Left lobe of liver (tissue), 2 donors: Measurements from ENCODE around the gene PHF19. TPM values are rescaled to one million over a fixed set of nuclear protein-coding genes. Genes with fewer than 3 reads are reported as not detected.

ENCODE experiments used
- ATAC-seq: fragments of 200-7000 bp; cut with Tn5 transposase; one replicate; pipeline ENCODE4 v1.9.1; 2020; ENCODE audit warnings: mild to moderate bottlenecking, moderate library complexity
- DNase-seq: peaks from one replicate; pipeline ENCODE4 v3.0.0-alpha.2; 2020; ENCODE audit warnings: low spot score
- total RNA-seq: library from RNA; stranded (reverse); gene quantifications from one replicate; pipeline ENCODE4 v1.2.1, GENCODE V29; 2021
- donor health status: DM: no; HTN: no; CAD: no; lungs with moderate emphysema.
- donor health status: DM: no; HTN: yes; CAD: no.

The PHF19 gene
- total RNA-seq, 1 donor from 2014 or later, result 2.4 TPM

DNA sequence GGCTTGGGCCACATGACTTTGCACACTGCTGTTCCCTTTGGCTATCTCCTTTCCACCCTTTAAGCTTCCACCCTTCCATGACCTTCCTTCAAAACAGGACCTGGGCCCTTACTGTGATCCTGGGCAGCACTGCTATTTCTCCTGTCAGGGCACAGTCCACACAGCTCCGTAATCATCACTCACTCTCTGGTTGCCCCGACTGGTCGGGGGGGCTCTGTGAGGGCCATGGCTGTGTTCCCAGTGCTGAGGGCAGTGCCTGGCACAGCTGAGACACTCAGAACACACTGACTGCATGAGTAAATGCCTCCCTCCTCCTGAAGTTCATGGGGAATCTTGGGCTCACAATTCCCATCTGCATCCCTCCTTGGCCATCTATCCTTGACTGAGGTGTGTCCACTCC, 37.4 kb upstream of the PHF19 start:
- DNase-seq (no peak), ATAC-seq (no peak)

DNA sequence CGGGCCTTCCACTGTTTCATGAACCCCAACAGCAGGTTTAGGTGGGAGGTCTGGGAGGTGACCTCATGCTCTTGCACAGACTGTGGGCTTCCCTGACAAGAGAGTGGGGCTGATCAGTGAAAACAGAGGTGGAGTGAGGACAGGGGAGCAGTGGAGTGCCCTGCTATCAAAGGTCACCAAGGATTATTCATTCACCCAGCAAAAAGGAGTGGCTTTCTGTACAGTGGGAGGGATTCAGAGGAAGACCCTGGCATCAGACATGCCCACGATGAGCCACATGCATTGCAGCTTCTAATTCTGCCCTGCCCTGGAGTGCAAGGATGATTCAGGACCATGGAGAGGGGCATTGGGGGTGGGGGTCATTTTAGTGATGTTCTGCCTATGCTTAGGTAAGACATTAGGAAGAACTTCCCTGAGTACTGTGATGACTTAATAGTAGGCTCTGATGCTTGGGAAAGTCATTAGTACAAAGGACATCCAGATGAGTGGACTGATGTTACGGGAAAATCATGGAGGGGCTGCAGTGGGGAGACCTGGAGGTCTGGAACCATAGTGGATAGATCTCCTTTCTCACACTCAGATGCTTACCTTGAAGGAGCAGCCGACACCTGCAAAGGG, 36.8 kb upstream of the PHF19 start:
- ATAC-seq (peak; percentile 32), DNase-seq (no peak)

DNA sequence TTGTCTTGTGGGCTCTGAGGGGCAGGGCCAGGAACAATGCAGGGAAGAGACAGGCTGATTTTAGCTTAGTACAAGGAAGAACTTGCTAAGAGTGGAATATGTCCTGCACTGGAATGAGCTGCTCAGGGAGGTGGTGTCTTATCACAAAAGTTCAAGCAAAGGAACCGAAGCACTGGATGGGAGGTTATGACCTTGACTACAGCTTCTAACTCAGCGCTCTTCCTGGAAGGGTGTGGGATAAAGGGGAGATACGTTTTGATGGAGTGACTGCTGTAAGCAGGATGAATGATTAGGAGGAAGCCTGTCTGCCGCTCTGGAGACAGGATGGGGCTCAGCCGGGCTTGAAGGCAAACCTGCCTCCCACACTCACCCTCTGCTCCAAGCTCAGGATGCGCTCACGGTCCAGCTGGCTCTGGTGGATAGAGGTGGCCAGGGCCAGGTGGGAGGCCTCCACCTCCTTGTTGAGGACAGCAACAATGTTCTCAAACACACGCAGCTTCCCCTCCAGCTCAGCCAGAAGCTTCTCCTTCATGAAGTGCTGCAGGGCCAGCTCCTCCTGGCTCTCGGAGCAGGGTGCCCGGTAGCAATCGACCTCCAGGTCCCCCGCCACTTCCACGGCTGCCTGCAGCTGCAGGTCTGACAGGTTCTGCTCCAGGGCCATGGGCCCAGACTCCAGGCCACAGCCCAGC, 36.1 kb upstream of the PHF19 start:
- DNase-seq (no peak), ATAC-seq (no peak)

DNA sequence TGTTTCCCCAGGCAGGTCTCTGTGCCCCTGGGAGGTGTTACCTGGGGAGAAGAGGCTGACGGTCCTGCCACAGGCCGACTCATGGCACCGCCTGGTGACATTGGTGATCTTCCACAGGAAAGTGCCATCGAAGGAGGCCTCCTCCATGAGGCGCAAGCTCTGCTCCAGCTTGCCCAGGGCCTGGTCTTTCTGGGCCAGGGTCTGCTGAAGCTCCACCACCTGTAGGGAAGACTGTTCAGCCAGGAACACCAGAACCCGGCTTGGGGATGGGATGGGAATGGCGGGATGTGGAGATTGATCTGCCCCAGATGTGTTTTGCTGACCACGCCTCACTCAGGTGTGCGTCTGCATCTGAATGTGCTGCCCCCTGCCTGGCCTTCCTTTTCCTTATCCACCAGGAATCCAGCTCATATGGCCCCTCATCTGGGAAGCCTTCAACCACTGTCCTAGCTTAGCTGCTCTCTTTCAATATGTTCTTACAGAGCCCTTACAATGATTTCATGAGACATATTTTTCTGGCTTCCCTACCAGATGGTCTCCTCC, 34.4 kb upstream of the PHF19 start:
- DNase-seq (no peak), ATAC-seq (no peak)

DNA sequence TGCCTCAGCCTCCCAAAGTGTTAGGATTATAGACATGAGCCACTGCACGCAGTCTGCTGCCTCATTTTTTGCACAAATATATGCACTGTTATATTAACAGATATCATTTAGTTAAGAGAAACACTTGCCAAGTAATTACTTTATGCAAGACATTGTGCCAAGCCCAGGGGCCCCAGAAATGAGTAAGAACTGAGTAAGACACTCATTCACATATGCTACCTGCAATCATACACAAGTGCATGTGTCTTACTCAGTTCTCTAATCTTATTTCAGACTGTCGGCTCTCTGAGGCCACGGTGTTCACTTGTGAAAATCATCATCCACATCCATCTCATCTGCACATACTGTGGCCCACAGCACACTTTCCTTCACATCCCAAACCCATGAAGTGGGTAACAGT, 33.7 kb upstream of the PHF19 start:
- ATAC-seq, result no peak
- no peak for DNase-seq

DNA sequence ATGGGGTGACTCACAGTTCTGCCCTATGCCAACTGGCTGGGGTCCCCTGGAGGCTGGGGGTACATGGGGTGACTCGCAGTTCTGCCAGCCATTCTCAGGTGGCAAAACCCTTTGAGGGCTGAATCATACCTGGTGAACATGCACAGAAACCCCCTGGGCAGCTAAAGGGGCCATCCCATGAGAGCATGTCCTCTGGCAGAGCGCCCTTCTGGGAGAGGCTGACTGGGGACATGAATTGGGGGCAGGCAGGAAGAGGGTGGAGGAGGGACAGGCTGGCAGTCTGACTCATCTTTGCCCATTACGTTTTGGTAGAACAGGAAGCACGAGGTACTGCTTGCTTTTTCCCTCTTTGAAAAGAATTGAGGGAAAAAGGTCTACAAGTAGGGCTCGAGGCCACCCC, 32.9 kb upstream of the PHF19 start:
- DNase-seq (no peak), ATAC-seq (no peak)

DNA sequence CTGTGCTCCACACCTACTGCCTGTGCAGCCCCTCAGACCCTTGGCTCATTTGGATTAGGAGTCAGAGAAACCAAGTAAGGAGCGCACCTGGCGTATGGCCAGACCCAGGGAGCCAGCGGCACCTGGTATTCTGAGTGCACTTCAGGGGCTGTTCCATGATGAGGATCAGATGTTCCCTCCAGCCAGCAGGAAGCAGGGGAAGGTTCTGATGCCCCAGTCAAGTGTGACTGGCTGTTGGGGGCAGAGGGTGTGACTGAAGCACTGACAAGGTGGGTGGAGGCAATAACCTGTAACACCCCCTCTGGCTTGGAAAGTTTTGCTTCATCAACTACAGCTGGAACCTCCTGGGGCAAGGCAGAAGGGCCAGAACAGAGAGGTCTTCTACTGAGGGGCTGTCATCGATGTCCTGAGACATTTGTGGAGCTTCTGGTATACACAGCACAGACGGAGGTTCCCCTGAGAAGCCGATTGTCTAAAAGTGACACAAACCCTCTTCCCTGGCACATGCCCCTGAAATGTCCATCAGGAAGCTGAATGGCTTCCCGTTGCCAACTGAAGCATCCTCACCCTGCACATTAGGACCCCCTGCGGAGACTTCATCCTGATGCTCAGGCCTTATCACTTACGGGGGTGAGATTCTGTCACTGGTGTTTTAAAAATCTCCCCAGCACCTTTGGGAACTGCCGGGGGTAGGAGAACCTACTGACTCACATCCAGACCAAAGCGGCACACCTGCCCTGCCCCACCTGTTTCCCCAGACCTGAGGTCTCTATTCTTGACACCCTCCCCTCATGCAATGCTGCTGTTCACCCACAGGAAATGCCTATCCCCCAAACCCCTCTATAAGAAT, 28.6 kb upstream of the PHF19 start:
- ATAC-seq, result no peak
- no peak for DNase-seq

DNA sequence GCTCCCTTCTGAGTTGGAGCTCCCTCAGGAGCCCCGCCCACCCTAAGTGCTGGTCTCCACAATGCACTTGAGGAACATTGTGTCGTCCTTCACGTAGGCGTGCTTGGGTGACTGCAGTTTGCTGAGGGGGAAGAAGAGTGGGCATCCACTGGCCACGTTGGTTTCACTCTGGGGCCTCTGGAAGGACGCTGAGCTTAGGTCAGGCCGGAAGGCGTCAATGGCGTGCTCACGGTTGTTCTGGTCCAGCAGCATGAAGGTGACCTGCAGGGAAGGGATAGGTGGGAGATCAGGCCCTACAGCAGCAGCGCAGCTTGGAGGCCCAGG, 28.0 kb upstream of the PHF19 start:
- ATAC-seq (no peak), DNase-seq (no peak)

DNA sequence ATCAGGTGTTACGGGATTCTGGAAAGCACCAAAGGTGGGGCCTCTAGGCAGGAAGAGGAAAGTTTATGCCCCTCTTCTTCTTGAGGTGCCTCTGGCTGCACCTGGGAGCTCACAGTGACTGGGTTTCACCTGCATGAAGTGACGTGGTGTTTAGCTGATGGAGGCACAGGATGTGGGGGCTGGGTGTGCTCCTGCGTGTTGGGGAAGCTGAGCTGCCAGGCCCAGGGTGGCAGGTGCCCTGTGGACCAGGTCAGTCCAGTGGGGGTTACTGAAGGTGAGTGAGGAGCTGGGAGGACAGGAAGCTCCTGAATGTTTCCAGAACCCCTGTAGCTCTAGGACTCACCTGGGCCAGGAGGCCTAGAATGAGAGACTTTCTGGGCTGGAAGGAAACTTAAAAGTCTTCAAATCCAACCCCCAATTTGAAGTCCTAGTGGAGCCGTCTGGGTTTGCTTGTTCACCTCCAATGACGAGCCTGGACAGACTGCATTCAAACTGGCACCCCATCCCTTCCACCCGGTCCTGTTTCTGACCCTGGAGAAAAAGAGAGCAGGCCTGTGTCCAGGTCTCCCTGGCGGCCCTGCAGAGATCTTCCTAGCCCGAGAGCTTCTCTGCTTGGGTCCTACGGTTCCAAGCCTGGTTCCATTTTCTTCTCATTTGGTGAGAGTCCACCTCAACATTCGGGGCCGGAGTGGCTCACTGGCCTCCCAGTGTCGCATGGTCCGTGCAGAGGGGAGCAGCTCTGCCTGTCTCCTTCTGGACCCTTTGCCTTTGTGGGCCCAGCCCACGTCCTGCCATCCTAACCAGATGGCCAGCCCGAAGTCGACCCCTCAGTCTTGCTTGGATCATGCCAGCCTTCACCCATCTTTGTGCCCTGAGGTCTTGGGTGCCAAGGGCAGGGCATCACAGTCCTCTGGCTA, 27.3 kb upstream of the PHF19 start:
- ATAC-seq (no peak), DNase-seq (no peak)

DNA sequence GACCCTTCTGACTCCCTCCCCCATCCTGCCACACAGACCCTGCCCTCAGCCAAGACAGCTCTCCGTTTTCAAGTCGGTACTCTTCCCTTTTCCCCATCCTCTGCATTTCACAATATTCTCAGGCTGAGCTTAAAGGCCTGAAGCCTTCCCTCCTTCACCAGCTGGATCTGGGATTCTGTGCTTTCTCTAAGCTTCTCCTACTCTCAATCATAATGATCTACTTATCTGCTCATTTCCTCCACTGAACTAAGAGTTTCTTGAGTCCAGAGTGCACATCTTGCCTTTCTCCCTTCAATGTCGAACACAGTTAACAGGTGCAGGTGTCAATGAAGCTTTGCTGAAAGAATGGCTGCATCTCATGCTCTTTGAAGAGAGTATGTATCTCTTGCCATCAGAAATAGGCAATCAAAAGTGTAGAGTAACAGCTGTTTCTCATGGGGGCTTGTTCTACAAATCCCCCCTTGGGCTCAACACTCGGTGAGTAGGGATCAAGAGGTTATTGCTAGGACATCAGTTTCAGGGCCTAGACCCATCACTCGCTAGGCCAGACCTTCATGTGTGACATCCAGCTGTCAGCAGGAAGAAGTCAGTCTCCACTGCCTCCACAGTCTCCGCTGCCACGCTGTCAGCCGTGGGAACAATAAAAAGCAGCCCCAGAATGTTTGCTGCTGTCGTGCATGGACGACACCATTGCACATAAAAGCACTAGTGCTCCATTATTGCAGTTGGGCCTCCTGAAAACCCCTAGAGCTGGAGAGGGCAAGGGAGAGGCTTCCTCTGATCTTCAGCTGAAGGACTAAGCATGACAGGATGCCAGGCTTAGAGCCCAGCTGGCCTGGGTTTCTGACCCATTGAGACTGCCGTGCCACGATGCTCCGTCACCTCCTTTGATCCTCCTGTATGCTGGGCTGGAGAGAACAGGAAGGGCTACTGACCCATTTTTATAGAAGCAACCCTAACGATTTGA, 25.9 kb upstream of the PHF19 start:
- DNase-seq (no peak), ATAC-seq (no peak)

DNA sequence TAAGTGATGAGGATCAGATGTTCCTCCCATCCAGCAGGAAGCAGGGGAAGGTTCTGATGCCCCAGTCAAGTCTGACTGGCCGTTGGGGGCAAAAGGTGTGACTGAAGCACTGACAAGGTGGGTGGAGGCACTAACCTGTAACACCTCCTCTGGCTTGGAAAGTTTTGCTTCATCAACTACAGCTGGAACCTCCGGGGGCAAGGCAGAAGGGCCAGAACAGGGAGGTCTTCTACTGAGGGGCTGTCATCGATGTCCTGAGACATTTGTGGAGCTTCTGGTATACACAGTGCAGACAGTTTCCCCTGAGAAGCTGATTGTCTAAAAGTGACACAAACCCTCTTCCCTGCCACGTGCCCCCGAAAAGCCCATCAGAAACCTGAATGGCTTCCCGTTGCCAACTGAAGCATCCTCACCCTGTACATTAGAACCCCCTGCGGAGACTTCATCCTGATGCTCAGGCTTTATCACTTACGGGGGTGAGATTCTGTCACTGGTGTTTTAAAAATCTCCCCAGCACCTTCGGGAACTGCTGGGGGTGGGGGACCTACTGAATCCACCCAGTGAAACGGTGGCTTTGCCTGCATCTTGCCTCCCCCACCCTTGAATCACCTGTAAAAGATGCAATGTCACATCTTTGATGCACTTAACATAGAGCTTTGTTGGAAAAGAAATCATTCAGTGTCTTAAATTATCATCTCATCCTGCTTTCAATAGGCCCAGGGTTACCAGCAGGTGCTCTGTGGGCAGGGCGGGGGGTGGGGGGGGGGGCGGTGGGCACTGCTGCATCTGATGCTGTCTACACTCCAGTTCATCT, 25.0 kb upstream of the PHF19 start:
- ATAC-seq, result no peak

DNA sequence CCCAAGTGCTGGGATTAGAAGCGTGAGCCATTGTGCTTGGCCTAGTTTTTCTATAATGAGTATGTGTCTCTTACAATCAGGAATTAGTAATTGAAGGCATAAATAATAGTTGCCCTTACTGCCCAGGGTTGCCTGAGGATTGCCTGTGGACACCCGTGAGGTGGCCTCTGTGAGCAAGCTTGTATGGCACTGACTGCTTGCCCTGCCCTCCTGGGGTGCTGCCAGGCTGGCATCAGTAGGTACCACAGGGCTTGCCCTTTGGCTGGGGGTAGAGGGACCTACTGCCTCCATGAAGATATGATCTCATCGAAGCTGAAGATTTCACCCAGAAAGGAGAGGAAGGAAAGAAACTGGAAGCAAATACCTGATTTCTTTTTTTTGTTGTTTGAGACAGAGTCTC, 23.8 kb upstream of the PHF19 start:
- peak; percentile 38 for ATAC-seq
- DNase-seq, result no peak

More for the DNA sequence above, 25.0 kb upstream of the PHF19 start:
- no peak for DNase-seq

DNA sequence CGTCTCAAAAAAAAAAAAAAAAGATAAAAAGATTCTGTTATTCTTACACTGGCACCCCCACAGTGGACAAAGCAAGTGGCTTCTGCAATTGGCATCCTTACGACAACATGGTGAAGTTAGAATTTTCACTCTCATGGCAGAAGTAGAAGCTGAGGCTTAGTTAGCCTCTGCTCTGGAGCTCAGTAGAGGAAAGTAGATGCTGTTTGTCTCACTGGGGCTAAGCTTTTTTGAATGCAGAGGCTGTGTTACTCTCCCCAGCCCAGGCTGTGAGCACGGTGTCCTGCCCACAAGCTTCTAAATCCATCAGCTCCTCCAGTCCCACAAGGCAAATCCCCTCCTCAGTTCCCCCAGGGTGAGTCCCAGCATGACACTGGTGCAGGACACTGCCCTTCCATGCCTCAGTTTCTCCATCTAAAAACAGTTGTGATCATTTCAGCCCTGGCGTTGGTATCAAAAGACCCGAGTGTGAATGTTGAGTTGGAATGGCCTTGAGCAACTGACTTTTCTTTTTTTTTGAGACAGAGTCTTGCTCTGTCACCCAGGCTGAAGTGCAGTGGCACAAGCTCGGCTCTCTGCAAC, 22.6 kb upstream of the PHF19 start:
- no peak for DNase-seq
- no peak for ATAC-seq

DNA sequence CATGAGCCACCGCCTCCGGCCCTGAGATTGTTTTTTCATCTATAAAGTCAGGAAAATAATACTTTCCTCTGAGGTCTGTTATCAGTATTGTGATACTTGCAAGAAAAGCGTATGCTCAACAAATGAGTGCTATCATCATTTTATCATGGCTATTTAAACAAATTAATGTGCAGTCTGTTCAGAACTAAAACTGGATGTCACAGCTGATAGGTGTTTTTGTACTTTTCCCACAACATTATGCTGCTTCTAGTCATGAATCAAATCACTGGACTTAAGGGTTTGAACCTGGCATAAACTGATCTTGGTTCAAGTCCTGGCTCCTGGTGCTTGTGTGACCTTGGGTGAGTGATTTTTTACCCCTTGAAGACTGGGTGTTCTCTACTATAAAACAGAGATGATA, 21.4 kb upstream of the PHF19 start:
- ATAC-seq (no peak), DNase-seq (no peak)

DNA sequence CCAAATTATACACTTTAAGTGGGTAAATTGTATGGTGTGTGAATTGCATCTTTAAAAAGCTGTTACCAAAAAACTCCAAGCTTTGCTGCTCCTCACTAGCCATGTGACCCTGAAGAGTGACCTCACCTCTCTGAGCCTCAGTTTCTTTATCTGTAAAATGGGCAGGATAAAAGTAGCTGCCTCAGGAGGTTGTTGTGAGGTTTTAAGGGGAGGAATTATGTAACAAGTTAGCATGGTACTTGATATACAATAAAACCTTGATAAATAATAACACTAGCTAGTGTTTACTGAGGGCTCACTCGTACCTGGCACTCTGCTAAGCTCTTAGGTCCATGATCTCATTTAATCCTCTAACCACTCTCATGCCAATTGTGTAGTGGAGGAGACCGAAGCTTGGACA, 19.0 kb upstream of the PHF19 start:
- no peak for DNase-seq
- ATAC-seq, result no peak

DNA sequence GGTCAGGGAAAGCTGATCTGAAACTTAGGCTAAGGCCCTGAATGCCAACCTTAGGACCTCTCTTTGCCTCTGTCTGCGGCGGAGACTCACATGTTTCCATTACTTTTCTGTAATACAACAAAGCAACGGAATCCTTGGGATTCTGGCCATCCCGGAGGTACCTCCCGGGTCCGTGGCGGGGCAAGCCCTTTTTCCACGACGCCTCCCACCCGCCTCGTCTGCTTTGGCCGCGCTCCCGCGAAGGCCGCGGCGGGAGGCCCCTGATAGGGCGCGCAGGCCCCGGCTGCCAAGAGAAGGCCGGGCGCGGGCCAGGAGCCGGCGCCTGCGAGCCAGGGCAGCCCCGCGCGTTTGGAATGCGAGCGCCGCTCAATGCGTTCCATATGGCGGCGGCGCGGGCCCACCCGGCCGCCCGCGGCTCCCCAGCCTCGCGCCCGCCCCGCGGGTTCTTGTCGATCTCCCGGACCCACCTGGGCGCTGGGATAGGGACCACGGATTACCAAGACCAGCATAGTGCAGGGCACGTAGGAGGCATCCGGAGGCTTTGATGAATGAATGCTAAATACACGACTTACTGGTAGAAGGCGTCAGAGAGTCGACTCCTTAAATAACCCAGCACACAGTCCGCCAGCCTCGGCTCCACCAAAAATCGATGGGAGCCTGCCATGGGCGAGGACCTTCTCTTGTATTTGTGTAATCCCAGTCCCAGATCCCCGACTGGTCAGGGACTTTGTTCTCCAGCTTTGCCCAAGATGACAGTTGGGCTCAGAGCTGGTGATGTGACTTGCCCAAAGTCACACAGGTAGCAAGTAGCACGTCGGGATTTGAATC, 17.5 kb upstream of the PHF19 start:
- DNase-seq (no peak), ATAC-seq (peak; percentile 63)

DNA sequence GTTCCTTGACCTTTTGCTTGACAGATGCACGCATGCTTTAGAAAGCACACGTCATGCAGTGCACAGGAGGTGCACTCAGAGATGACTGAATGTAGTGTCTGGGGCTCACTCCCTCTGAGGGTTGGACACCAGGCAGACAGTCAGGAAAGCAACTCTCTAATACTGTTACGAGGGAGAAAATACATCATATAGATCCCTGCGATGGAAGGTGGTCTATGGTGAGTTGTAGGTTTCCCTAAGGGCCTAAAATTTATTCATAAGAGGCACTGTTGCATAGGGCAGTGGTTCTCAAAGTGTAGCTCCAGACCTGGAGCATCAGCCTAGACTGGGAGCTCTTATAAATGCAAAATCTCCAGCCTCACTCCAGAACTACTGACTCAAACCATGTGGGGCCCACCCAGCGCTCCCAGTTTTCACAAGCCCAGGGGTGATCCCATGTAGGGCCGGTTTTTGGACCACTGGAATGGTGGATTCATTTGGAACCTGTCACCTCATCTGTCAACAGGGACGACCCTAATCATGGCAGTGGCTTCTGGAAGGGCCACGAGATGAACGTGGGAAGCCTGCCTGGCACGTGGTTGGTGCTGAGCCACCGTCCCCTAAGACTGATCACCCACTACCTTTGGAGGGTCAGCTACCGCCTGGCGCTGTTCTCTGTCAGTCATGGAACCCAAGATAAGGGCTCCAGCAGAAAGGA, 16.8 kb upstream of the PHF19 start:
- no peak for ATAC-seq
- no peak for DNase-seq
